GM12878 (cell line): ENCODE results near the gene MLXIPL.

Experiments used
- CEBPB ChIP-seq, 2 experiments: fragments of 150-350 bp in 1 of 2; IDR thresholded peaks; 2 replicates each; pipeline ENCODE4 v1.6.1; 2012 to 2014; ENCODE audit warnings: low read depth in 2 of 2, low read length in 2 of 2, borderline replicate concordance in 1 of 2, inconsistent platforms in 1 of 2
- EGR1 ChIP-seq, 2 experiments: IDR thresholded peaks; 1 replicate in 1 of 2; 2 replicates in 1 of 2; pipeline ENCODE4 v1.6.1; 2011 to 2012; ENCODE audit warnings: low read depth in 2 of 2, low read length in 2 of 2, borderline replicate concordance in 1 of 2, mild to moderate bottlenecking in 1 of 2, moderate library complexity in 1 of 2
- EP300 ChIP-seq, 2 experiments: fragments of 150-350 bp in 1 of 2; IDR thresholded peaks; 2 replicates each; pipeline ENCODE4 v1.6.1; 2011 to 2012; ENCODE audit warnings: low read depth in 2 of 2, low read length in 2 of 2, borderline replicate concordance in 1 of 2, improper control_type of control experiment in 1 of 2, inconsistent platforms in 1 of 2; ENCODE audit not compliant: control insufficient read depth in 1 of 2
- MXI1 ChIP-seq: fragments of 150-350 bp; IDR thresholded peaks from 2 replicates; pipeline ENCODE4 v1.6.1; 2011; ENCODE audit warnings: low read depth, mild to moderate bottlenecking, inconsistent platforms, low read length, improper control_type of control experiment
- POLR2A ChIP-seq: IDR thresholded peaks from 2 replicates; pipeline ENCODE4 v1.6.1; 2011; ENCODE audit warnings: low read depth, mild to moderate bottlenecking, low read length
- RCOR1 ChIP-seq: conservative IDR thresholded peaks from 2 replicates; pipeline ENCODE4 v1.6.1; 2012; ENCODE audit warnings: low read depth, low read length, improper control_type of control experiment
- SREBF1 ChIP-seq: IDR thresholded peaks from 2 replicates; pipeline ENCODE4 v1.6.1; 2012; ENCODE audit warnings: mild to moderate bottlenecking, low read length
- SREBF2 ChIP-seq: IDR thresholded peaks from 2 replicates; pipeline ENCODE4 v1.6.1; 2012; ENCODE audit warnings: mild to moderate bottlenecking, low read length
- TARDBP ChIP-seq: IDR thresholded peaks from 2 replicates; pipeline ENCODE4 v1.6.1; 2016; ENCODE audit warnings: borderline replicate concordance
- USF2 ChIP-seq: IDR thresholded peaks from 2 replicates; pipeline ENCODE4 v1.6.1; 2011; ENCODE audit warnings: low read depth, low read length, improper control_type of control experiment, borderline replicate concordance
- YY1 ChIP-seq: IDR thresholded peaks from 2 replicates; pipeline ENCODE4 v1.6.1; 2011; ENCODE audit warnings: low read depth, mild to moderate bottlenecking, low read length
- ZZZ3 ChIP-seq: IDR thresholded peaks from 2 replicates; pipeline ENCODE4 v1.6.1; 2011; ENCODE audit warnings: low read depth; ENCODE audit not compliant: control insufficient read depth, insufficient read length
- TF ChIP-seq, protein P1 (sequence below), 3 experiments: IDR thresholded peaks in 2 of 3; conservative IDR thresholded peaks in 1 of 3; 2 replicates each; pipeline ENCODE4 v1.5.1; 2011; ENCODE audit warnings: low read depth in 3 of 3, low read length in 3 of 3, mild to moderate bottlenecking in 3 of 3, control low read depth in 2 of 3, moderate library complexity in 2 of 3, inconsistent platforms in 1 of 3, mixed read lengths in 1 of 3; ENCODE audit not compliant: control insufficient read depth in 2 of 3, insufficient read depth in 1 of 3; ENCODE audit errors: extremely low read depth in 1 of 3

- TF ChIP-seq SREBF2 (no peak), POLR2A (no peak), EP300 (IDR thresholded peaks at IDR 0.05; ENCODE audit: borderline replicate concordance in 1 of 2, control insufficient read depth in 1 of 2, low read depth in 2 of 2, low read length in 2 of 2) (no peak), EGR1 (IDR thresholded peaks at IDR 0.05; ENCODE audit: borderline replicate concordance in 1 of 2, low read depth in 2 of 2, low read length in 2 of 2) (no peak), CEBPB (IDR thresholded peaks at IDR 0.05; ENCODE audit: borderline replicate concordance in 1 of 2, low read depth in 2 of 2, low read length in 2 of 2) (no peak), YY1 (no peak), SREBF1 (no peak), USF2 (no peak), RCOR1 (no peak), MXI1 (no peak), TARDBP (no peak), ZZZ3 (no peak)
- TF ChIP-seq, protein P1, sequence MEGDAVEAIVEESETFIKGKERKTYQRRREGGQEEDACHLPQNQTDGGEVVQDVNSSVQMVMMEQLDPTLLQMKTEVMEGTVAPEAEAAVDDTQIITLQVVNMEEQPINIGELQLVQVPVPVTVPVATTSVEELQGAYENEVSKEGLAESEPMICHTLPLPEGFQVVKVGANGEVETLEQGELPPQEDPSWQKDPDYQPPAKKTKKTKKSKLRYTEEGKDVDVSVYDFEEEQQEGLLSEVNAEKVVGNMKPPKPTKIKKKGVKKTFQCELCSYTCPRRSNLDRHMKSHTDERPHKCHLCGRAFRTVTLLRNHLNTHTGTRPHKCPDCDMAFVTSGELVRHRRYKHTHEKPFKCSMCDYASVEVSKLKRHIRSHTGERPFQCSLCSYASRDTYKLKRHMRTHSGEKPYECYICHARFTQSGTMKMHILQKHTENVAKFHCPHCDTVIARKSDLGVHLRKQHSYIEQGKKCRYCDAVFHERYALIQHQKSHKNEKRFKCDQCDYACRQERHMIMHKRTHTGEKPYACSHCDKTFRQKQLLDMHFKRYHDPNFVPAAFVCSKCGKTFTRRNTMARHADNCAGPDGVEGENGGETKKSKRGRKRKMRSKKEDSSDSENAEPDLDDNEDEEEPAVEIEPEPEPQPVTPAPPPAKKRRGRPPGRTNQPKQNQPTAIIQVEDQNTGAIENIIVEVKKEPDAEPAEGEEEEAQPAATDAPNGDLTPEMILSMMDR (IDR thresholded peaks at IDR 0.05 in 2 of 3, conservative IDR thresholded peaks at IDR 0.05 in 1 of 3; ENCODE audit: control insufficient read depth in 2 of 3, extremely low read depth in 1 of 3, insufficient read depth in 1 of 3, low read depth in 3 of 3, low read length in 3 of 3), result no peak
Observed at GRCh38 chr7:73644688-73645286, 20.5 kb upstream of the MLXIPL start.
